ENCODE data around the gene COX8C. TPM values are rescaled to one million over a fixed set of nuclear protein-coding genes. Genes with fewer than 3 reads are reported as not detected.

Gene COX8C
- total and polyA plus RNA-seq, 2 of the 8 experiments (the other 6 are each of a cell fraction or from before 2014, with no cell fraction given), result not detected

DNA sequence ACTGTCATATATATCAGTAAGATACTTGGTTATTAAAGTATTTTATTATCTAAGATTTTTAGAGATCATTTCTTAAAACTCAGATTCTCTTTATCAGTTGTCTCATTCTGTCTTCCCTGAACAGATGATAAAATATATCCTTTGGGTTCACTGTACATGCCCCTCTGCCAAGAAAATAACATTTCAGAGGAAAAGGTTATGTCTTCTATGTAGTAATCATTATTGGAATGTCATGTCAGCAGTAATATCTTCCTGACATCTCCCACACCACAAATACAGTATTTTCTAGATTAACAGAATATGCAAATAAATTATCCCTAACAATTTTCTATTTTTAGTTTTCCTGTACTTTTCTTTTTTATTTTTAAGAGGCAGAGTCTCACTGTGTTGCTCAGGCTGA is 40.2 kb upstream of the COX8C start:
- H4K5ac ChIP-seq (ENCODE audit: insufficient read length, low read depth, low read length), result no peak overlapping the region
- H3K79me2 ChIP-seq (ENCODE audit: control insufficient read depth in 1 of 2, insufficient read depth in 2 of 2, low read length in 2 of 2), result peaks cover 0 to 79% of the 10 kb centered on the region in 2 experiments; a peak in 3 of 4 replicates
- no peak overlapping the region for H2BK15ac ChIP-seq (ENCODE audit: low read length)
- no peaks in the 10 kb centered on the region for H3K27me3 ChIP-seq (replicated peaks in 1 of 4; ENCODE audit: control insufficient read depth in 3 of 4, extremely low read depth in 1 of 4, insufficient read depth in 3 of 4, low read length in 3 of 4)
- H3K56ac ChIP-seq (replicated peaks; ENCODE audit: insufficient read length, low read depth, low read length), result no peak overlapping the region
- no peak overlapping the region for H2AK5ac ChIP-seq (ENCODE audit: low read depth, low read length)
- no peak overlapping the region for H3K14ac ChIP-seq (ENCODE audit: insufficient read length)
- CTCF ChIA-PET (ENCODE audit: partially characterized antibody), result no interaction called here
- no peak overlapping the region for H3K4me3 ChIP-seq (ENCODE audit: extremely low read depth in 1 of 4, insufficient read depth in 2 of 4, low read depth in 3 of 4, low read length in 4 of 4)
- no peak overlapping the region for H3K23ac ChIP-seq (ENCODE audit: insufficient read length)
- peaks cover 0 to 3% of the 10 kb centered on the region in 2 experiments for H4K20me1 ChIP-seq (replicated peaks in 1 of 2; ENCODE audit: control insufficient read depth in 1 of 2, insufficient read depth in 2 of 2, low read length in 2 of 2)
- peaks cover 0 to 5% (median 3%) of the 10 kb centered on the region in 4 experiments; a peak in 3 of 7 replicates for H3K4me1 ChIP-seq (replicated peaks in 1 of 4; ENCODE audit: control insufficient read depth in 3 of 4, insufficient read depth in 4 of 4, low read length in 3 of 4)
- DNase-seq (ENCODE audit: low read depth in 1 of 2, low spot score in 2 of 2), result no peak
- no peak overlapping the region for H4K91ac ChIP-seq (replicated peaks; ENCODE audit: insufficient read length, low read length)
- no peaks in the 10 kb centered on the region for H3K23me2 ChIP-seq (ENCODE audit: low read depth, low read length)
- H3K36me3 ChIP-seq (ENCODE audit: control insufficient read depth in 2 of 4, insufficient read depth in 4 of 4, low read length in 3 of 4), result no peaks in the 10 kb centered on the region
- no peak overlapping the region for H3K4me2 ChIP-seq (ENCODE audit: insufficient read depth in 1 of 2, low read depth in 2 of 2, low read length in 2 of 2)
- no peak overlapping the region for H2BK5ac ChIP-seq (ENCODE audit: low read depth, low read length)
- no peak overlapping the region for H3K18ac ChIP-seq (ENCODE audit: extremely low read depth, low read length)
- TF ChIP-seq FOSL1 (IDR thresholded peaks at IDR 0.05; ENCODE audit: insufficient read depth, low read depth, low read length) (no peak), JUND (IDR thresholded peaks at IDR 0.05; ENCODE audit: low read length) (no peak), TBP (IDR thresholded peaks at IDR 0.05; ENCODE audit: low read depth, low read length) (no peak), SIN3A (conservative IDR thresholded peaks at IDR 0.05 in 1 of 2, IDR thresholded peaks at IDR 0.05 in 1 of 2; ENCODE audit: low read depth in 1 of 2, low read length in 2 of 2) (no peak), KDM5A (IDR thresholded peaks at IDR 0.05; ENCODE audit: low read length) (no peak), SIRT6 (IDR thresholded peaks at IDR 0.05; ENCODE audit: low read length) (no peak)
- TF ChIP-seq, protein P1, sequence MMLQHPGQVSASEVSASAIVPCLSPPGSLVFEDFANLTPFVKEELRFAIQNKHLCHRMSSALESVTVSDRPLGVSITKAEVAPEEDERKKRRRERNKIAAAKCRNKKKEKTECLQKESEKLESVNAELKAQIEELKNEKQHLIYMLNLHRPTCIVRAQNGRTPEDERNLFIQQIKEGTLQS (IDR thresholded peaks at IDR 0.05; ENCODE audit: insufficient read depth, low read depth, low read length), result no peak
- H2BK120ac ChIP-seq (replicated peaks; ENCODE audit: low read depth, low read length), result no peak overlapping the region
- POLR2A ChIA-PET (ENCODE audit: partially characterized antibody), result interaction anchor here (0.6 to 0.7 kb wide), 2 partner anchors 25 to 74 kb away, joined by 3 read pairs; no protein-coding TSS in a partner anchor
- no peak overlapping the region for H4K8ac ChIP-seq (ENCODE audit: extremely low read depth, insufficient read depth, low read length)
- no peak overlapping the region for H3K4ac ChIP-seq (replicated peaks; ENCODE audit: insufficient read length, low read depth, low read length)
- no peak overlapping the region for H3K27ac ChIP-seq (ENCODE audit: low read depth, low read length)
- H2BK12ac ChIP-seq (ENCODE audit: low read depth, low read length), result no peak overlapping the region
- H3K79me1 ChIP-seq (ENCODE audit: low read depth, low read length), result no peaks in the 10 kb centered on the region
- FAIRE-seq, result no peak
- H3K9me3 ChIP-seq (ENCODE audit: insufficient read depth in 2 of 2, low read depth in 1 of 2, low read length in 1 of 2), result no peaks in the 10 kb centered on the region
- no peak overlapping the region for H3K9ac ChIP-seq (replicated peaks in 1 of 4; ENCODE audit: extremely low read depth in 1 of 4, low read depth in 3 of 4, low read length in 3 of 4)
- no peak overlapping the region for H2AFZ ChIP-seq (ENCODE audit: low read length)
- H2BK20ac ChIP-seq (ENCODE audit: low read length), result no peak overlapping the region

All from H1 (cell line).